ENCODE measurements around the gene FFAR2. TPM values are rescaled to one million over a fixed set of nuclear protein-coding genes. Genes with fewer than 3 reads are reported as not detected.
"Not testable (repeated sequence)": the region's sequence is repeated elsewhere in the genome, so short reads cannot be mapped to it uniquely, and the experiment has no call there.

Gene FFAR2
- total RNA-seq, 1 donor from 2014 or later = not detected

GRCh38 chr19:35474104-35474503 lies 26.0 kb downstream of the FFAR2 start:
- POLR2A ChIA-PET = no interaction called here
- intact Hi-C loops (cut with micrococcal nuclease) = no loop called here
- no peak for DNase-seq
- no peak overlapping the region for H3K4me3 Mint-ChIP-seq
- H3K4me1 Mint-ChIP-seq = no peaks in the 10 kb centered on the region
- no peak for ATAC-seq (ENCODE audit: low read depth)
- no peak overlapping the region for H3K27ac Mint-ChIP-seq
- no peak for TF ChIP-seq CTCF (IDR thresholded peaks at IDR 0.05)
- H3K36me3 Mint-ChIP-seq (ENCODE audit: low read depth) = no peaks in the 10 kb centered on the region
- CTCF ChIA-PET = interaction anchor here (1.7 kb wide), 1 partner anchor 21 kb away, joined by 4 read pairs; no protein-coding TSS in a partner anchor
- H3K27me3 Mint-ChIP-seq = peaks cover 5% of the 10 kb centered on the region
- H3K9me3 Mint-ChIP-seq = no peaks in the 10 kb centered on the region

- H3K27me3 Mint-ChIP-seq; H3K4me1 Mint-ChIP-seq; H3K4me3 Mint-ChIP-seq; intact Hi-C loops (cut with micrococcal nuclease); ATAC-seq (ENCODE audit: low read depth); H3K27ac Mint-ChIP-seq; H3K9me3 Mint-ChIP-seq; H3K36me3 Mint-ChIP-seq (ENCODE audit: low read depth); DNase-seq: not testable (repeated sequence)
- CTCF ChIA-PET = interaction anchor here (1.7 kb wide), 1 partner anchor 21 kb away, joined by 4 read pairs; no protein-coding TSS in a partner anchor
- POLR2A ChIA-PET = interaction anchor here (0.6 kb wide), 1 partner anchor 30 kb away, joined by 3 read pairs; no protein-coding TSS in a partner anchor
Measured at GRCh38 chr19:35474594-35474993, 26.5 kb downstream of the FFAR2 start.

GRCh38 chr19:35476149-35476548 lies 28.1 kb downstream of the FFAR2 start:
- ATAC-seq (ENCODE audit: low read depth) (no peak), DNase-seq (no peak)
- no peak overlapping the region for H3K27ac Mint-ChIP-seq
- intact Hi-C loops (cut with micrococcal nuclease) = no loop called here
- POLR2A ChIA-PET = no interaction called here
- no peak for TF ChIP-seq CTCF (IDR thresholded peaks at IDR 0.05)
- H3K4me1 Mint-ChIP-seq = no peaks in the 10 kb centered on the region
- CTCF ChIA-PET = no interaction called here
- H3K9me3 Mint-ChIP-seq = no peaks in the 10 kb centered on the region
- no peak overlapping the region for H3K4me3 Mint-ChIP-seq
- no peaks in the 10 kb centered on the region for H3K36me3 Mint-ChIP-seq (ENCODE audit: low read depth)
- H3K27me3 Mint-ChIP-seq = peaks cover 5% of the 10 kb centered on the region

- H3K27ac Mint-ChIP-seq = no peak overlapping the region
- H3K4me1 Mint-ChIP-seq = peaks cover 5% of the 10 kb centered on the region
- intact Hi-C loops (cut with micrococcal nuclease) = no loop called here
- no peak overlapping the region for H3K4me3 Mint-ChIP-seq
- TF ChIP-seq CTCF (IDR thresholded peaks at IDR 0.05) = no peak
- no peaks in the 10 kb centered on the region for H3K9me3 Mint-ChIP-seq
- CTCF ChIA-PET = interaction anchor here (0.9 to 1.2 kb wide), 2 partner anchors 11 to 125 kb away, joined by 3 read pairs; no protein-coding TSS in a partner anchor
- H3K36me3 Mint-ChIP-seq (ENCODE audit: low read depth) = no peaks in the 10 kb centered on the region
- ATAC-seq (ENCODE audit: low read depth) (no peak), DNase-seq (no peak)
- POLR2A ChIA-PET = no interaction called here
- H3K27me3 Mint-ChIP-seq = peaks cover 5% of the 10 kb centered on the region
Measured at GRCh38 chr19:35478794-35479677, 31.0 kb downstream of the FFAR2 start.

GRCh38 chr19:35483089-35483488 lies 35.0 kb downstream of the FFAR2 start:
- DNase-seq (no peak), ATAC-seq (ENCODE audit: low read depth) (no peak)
- POLR2A ChIA-PET = no interaction called here
- CTCF ChIA-PET = no interaction called here
- Mint-ChIP-seq H3K36me3 (ENCODE audit: low read depth) (no peaks in the 10 kb centered on the region), H3K27me3 (no peaks in the 10 kb centered on the region), H3K9me3 (no peaks in the 10 kb centered on the region), H3K4me1 (peaks cover 19% of the 10 kb centered on the region), H3K27ac (no peak overlapping the region), H3K4me3 (no peak overlapping the region)
- intact Hi-C loops (cut with micrococcal nuclease) = no loop called here
- TF ChIP-seq CTCF (IDR thresholded peaks at IDR 0.05) = no peak

Data from activated B cell treated with CpG ODN at 0.5 μM for 24 hours (primary cell).